ENCODE data around the gene RNU6-8.

GRCh38 chr14:32249371-32249770 is 46.3 kb upstream of the RNU6-8 start:
- TF ChIP-seq CSDC2 (CRISPR knock-in tag; IDR thresholded peaks at IDR 0.05): no peak
- no peak for TF ChIP-seq TOX (CRISPR knock-in tag; IDR thresholded peaks at IDR 0.05; ENCODE audit: borderline replicate concordance)
- TF ChIP-seq ISL1 (CRISPR knock-in tag; IDR thresholded peaks at IDR 0.05): no peak
- no peak for TF ChIP-seq RARB (CRISPR knock-in tag; IDR thresholded peaks at IDR 0.05)
- TF ChIP-seq PATZ1 (CRISPR knock-in tag; IDR thresholded peaks at IDR 0.05; ENCODE audit: borderline replicate concordance): no peak
- TF ChIP-seq TCF4 (CRISPR knock-in tag; IDR thresholded peaks at IDR 0.05; ENCODE audit: borderline replicate concordance): no peak
- no peak for TF ChIP-seq SNAI2 (CRISPR knock-in tag; IDR thresholded peaks at IDR 0.05)
- no peak for TF ChIP-seq PPARA (CRISPR knock-in tag; IDR thresholded peaks at IDR 0.05; ENCODE audit: borderline replicate concordance)
- TF ChIP-seq ARNTL (CRISPR knock-in tag; IDR thresholded peaks at IDR 0.05; ENCODE audit: borderline replicate concordance, low read depth): no peak
- no peak for TF ChIP-seq BACH2 (CRISPR knock-in tag; IDR thresholded peaks at IDR 0.05; ENCODE audit: borderline replicate concordance)

Data from SK-N-SH treated with all-trans-retinoic acid at 6 μM for 48 hours (cell line).